Suprapubic skin (tissue), 3 donors: ENCODE measurements around the gene B3GNT3.

ENCODE experiments used
- POLR2A ChIP-seq, 2 donors: fragments of 450-650 bp; IDR thresholded peaks; one replicate each; pipeline ENCODE4 v1.6.1; 2017; ENCODE audit warnings: antibody characterized with exemption in 2 of 2, mild to moderate bottlenecking in 2 of 2, moderate library complexity in 2 of 2
- TF ChIP-seq, protein P1 (sequence below), 2 donors: fragments of 200-600 bp in 1 of 2; fragments of 450-650 bp in 1 of 2; sonication (generic) in 1 of 2; IDR thresholded peaks; one replicate each; pipeline ENCODE4 v1.5.1; 2016 to 2019; ENCODE audit warnings: antibody characterized with exemption in 2 of 2, mild to moderate bottlenecking in 1 of 2, moderate library complexity in 1 of 2

DNA sequence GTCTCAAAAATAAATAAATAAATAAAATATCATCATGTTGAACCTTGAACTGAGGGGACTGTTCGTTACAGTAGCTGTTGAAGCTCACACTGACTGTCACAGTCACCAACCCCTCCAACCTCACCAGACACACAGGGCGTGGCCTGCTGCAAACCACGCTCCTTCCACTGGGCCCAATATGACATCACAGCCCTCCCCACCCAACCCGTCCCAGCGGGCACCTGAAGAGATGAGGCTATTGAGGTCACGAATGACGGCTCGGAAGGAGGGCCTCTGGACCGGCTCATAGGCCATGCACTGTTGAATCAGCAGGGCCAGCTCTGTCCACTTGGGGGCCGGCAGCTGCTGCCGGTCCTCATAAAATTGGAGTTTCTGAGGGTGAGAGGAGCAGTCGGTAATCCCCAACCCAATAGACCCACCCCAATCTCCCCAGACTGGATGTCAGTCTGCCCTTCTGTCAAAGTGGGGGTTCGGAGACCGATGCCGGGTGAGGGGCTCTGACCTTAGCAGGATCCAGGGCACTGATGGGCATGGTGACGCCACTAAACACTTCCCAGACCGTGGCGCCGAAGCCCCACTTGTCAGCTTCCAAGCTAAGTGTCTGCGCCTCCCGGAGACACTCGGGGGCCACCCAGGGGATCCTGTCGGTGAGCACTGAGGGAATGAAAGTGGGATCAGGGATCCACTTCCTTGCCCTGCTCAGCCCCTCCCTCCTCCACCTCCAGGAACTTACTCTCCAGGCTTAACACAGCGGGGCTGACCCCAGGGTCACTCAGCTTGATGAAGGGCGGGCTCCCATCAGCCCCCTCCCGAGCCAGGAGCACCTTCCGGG, 39.6 kb downstream of the B3GNT3 start:
- TF ChIP-seq, protein P1, sequence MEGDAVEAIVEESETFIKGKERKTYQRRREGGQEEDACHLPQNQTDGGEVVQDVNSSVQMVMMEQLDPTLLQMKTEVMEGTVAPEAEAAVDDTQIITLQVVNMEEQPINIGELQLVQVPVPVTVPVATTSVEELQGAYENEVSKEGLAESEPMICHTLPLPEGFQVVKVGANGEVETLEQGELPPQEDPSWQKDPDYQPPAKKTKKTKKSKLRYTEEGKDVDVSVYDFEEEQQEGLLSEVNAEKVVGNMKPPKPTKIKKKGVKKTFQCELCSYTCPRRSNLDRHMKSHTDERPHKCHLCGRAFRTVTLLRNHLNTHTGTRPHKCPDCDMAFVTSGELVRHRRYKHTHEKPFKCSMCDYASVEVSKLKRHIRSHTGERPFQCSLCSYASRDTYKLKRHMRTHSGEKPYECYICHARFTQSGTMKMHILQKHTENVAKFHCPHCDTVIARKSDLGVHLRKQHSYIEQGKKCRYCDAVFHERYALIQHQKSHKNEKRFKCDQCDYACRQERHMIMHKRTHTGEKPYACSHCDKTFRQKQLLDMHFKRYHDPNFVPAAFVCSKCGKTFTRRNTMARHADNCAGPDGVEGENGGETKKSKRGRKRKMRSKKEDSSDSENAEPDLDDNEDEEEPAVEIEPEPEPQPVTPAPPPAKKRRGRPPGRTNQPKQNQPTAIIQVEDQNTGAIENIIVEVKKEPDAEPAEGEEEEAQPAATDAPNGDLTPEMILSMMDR (IDR thresholded peaks at IDR 0.05) = no peak
- TF ChIP-seq POLR2A (IDR thresholded peaks at IDR 0.05) = no peak
